GM12892 (cell line): ENCODE results near the gene HSD11B2. TPM values are rescaled to one million over a fixed set of nuclear protein-coding genes. Genes with fewer than 3 reads are reported as not detected.

Experiments used
- DNase-seq: peaks from one replicate; pipeline ENCODE4 v3.0.0; 2011; ENCODE audit not compliant: insufficient read length
- FAIRE-seq: peaks from 2 replicates; lab custom pipeline; 2011; peaks lifted over from hg19 to GRCh38; lab: Jason Lieb, UNC
- POLR2A ChIP-seq: IDR thresholded peaks from 2 replicates; pipeline ENCODE4 v1.6.1; 2011; ENCODE audit warnings: low read depth, low read length, control low read depth
- POLR2AphosphoS5 ChIP-seq: IDR thresholded peaks from 2 replicates; pipeline ENCODE4 v1.6.1; 2011; ENCODE audit warnings: low read depth, low read length, control low read depth
- TAF1 ChIP-seq: IDR thresholded peaks from 2 replicates; pipeline ENCODE4 v1.6.1; 2011; ENCODE audit warnings: low read depth, mild to moderate bottlenecking, control low read depth, low read length, borderline replicate concordance
- polyA plus RNA-seq: library from polyadenylated mRNA; unstranded; fragments of >200 nt; gene quantifications from one replicate; pipeline ENCODE4 v1.2.1, GENCODE V29; 2012; ENCODE audit warnings: missing spikeins, inconsistent platforms; ENCODE audit not compliant: missing spikeins

The HSD11B2 gene
- 0.45 TPM for polyA plus RNA-seq

GRCh38 chr16:67430977-67431774 lies at the start of gene HSD11B2:
TSS of gene HSD11B2 (plus strand) at chr16:67431121. CDS start at chr16:67431249, 128 bp downstream.
- no peak for TF ChIP-seq POLR2AphosphoS5
- no peak for TF ChIP-seq POLR2A
- FAIRE-seq (no peak), DNase-seq (no peak)

- FAIRE-seq, result no peak
- DNase-seq, result no peak
- TF ChIP-seq POLR2AphosphoS5 (no peak), POLR2A (no peak), TAF1 (no peak)
These were observed 47.6 kb upstream of the HSD11B2 start for GRCh38 chr16:67383284-67383683.

- FAIRE-seq (no peak), DNase-seq (no peak)
- TF ChIP-seq POLR2AphosphoS5, result no peak
These were observed 46.0 kb upstream of the HSD11B2 start for GRCh38 chr16:67384778-67385510.

DNA sequence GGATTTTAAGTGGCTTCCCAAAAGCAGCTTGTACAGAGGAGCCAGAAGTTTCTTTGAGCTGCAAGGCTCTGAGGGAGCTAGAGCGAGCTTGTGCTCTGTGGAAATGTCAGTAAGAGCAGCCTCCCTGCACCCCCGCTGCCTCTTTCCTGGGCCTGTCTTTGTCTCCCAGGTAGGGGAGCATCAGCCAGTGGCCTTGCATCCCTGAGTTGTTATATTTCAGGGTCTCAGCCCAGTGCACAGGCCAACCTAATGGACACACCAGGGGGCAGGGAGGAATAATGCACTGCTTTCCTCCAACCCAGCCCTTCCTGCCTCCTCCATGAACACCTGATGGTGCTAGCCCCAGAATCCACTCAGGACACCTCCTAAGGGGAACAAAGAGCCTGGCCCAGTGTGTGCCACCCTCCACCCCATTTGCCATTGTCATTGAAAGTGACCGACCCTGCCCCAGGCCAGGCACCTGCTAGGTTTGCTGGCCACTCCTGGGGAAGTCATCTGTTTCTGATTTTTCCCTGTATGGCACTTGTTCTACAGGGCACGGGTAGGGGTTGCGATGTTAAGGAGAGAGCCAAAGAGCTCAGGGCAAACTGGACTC lies 44.0 kb upstream of the HSD11B2 start:
- DNase-seq (no peak), FAIRE-seq (no peak)
- TF ChIP-seq TAF1 (no peak), POLR2A (no peak), POLR2AphosphoS5 (no peak)

- FAIRE-seq (no peak), DNase-seq (no peak)
- TF ChIP-seq POLR2A (no peak), POLR2AphosphoS5 (no peak), TAF1 (no peak)
These were observed 43.3 kb upstream of the HSD11B2 start for GRCh38 chr16:67387479-67388079.

GRCh38 chr16:67388191-67388590 lies 42.7 kb upstream of the HSD11B2 start:
- DNase-seq (no peak), FAIRE-seq (no peak)
- TF ChIP-seq TAF1 (no peak), POLR2AphosphoS5 (no peak), POLR2A (no peak)

DNA sequence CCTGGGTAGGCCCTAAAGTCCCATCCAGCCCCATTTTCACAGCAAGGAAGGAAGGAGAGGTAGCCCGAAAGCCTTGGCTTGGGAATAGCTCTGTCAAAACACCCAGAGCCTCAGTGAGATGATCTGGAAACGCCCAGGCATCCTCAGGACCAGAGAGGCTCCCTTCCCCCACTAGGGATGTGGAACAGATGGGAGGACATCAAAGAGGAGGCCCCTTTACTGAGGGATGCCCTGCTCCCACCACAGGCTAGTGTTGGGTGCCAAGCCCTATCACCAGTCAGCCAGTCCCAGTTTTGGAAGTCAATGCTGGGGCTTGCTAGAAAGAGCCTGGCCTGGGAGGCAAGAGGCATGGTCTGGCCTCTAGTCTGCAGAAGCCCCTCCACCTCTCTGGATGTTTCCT lies 42.3 kb upstream of the HSD11B2 start:
- TF ChIP-seq TAF1, result no peak
- TF ChIP-seq POLR2A, result no peak
- no peak for TF ChIP-seq POLR2AphosphoS5
- no peak for FAIRE-seq
- no peak for DNase-seq

GRCh38 chr16:67389911-67390815 lies 40.8 kb upstream of the HSD11B2 start:
- FAIRE-seq (no peak), DNase-seq (no peak)
- no peak for TF ChIP-seq POLR2A
- no peak for TF ChIP-seq TAF1
- TF ChIP-seq POLR2AphosphoS5, result no peak

GRCh38 chr16:67390816-67391423 lies 40.0 kb upstream of the HSD11B2 start:
- no peak for FAIRE-seq
- TF ChIP-seq TAF1 (no peak), POLR2AphosphoS5 (no peak), POLR2A (no peak)
- no peak for DNase-seq
